K562 treated with DMSO at 1 percent for 24 hours (cell line): ENCODE measurements around the gene HLTF. TPM values are rescaled to one million over a fixed set of nuclear protein-coding genes. Genes with fewer than 3 reads are reported as not detected.

Experiments used
- total RNA-seq: library from RNA; unstranded; fragments of 300-600 nt; gene quantifications from 2 replicates; pipeline ENCODE4 v1.2.3, GENCODE V29; 2022; ENCODE audit warnings: low read depth; ENCODE audit not compliant: insufficient read depth

The HLTF gene, protein sequence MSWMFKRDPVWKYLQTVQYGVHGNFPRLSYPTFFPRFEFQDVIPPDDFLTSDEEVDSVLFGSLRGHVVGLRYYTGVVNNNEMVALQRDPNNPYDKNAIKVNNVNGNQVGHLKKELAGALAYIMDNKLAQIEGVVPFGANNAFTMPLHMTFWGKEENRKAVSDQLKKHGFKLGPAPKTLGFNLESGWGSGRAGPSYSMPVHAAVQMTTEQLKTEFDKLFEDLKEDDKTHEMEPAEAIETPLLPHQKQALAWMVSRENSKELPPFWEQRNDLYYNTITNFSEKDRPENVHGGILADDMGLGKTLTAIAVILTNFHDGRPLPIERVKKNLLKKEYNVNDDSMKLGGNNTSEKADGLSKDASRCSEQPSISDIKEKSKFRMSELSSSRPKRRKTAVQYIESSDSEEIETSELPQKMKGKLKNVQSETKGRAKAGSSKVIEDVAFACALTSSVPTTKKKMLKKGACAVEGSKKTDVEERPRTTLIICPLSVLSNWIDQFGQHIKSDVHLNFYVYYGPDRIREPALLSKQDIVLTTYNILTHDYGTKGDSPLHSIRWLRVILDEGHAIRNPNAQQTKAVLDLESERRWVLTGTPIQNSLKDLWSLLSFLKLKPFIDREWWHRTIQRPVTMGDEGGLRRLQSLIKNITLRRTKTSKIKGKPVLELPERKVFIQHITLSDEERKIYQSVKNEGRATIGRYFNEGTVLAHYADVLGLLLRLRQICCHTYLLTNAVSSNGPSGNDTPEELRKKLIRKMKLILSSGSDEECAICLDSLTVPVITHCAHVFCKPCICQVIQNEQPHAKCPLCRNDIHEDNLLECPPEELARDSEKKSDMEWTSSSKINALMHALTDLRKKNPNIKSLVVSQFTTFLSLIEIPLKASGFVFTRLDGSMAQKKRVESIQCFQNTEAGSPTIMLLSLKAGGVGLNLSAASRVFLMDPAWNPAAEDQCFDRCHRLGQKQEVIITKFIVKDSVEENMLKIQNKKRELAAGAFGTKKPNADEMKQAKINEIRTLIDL
- total RNA-seq, result 25.7 and 29.9 TPM in 2 replicates

DNA sequence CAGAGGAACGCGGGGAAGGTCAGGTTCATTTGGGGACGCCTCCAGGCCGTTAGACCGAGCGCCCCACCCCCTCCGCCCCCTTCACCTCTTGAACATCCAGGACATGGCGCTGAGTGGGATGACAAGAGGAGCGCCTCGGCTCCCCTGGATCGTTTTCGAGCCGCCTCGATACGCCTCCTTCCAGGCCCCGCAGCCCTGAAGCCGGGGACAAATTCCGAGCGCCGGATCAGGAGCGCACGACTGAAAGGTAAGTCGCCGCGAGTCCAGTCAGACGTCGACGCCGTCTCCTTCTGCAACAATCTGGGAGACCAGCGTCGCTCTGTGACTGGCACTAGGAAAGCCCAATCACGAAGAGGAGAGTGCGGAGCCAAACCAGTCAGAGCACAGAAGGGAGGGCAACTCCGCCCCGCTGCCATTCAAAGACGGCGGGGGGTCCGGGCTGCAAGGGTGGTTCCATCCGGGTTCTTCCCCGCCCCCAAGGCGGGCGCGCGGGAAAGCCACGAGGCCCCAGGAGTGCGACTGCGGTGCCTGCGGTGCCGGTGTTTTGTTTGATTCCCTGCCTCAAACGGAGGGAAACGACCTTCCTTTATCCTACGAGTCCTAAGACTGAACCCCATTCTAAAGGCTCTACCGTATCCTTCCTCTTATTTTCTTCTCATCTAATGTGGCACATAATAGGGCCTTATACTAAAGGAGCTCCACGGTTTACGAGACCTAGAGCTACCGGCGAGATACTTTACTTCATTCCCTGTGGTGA is at the start of gene HLTF:
Gene HLTF (minus strand): TSS at position 302 of the 757 bp plus-strand sequence. CDS start 197 bp downstream, at position 105.

DNA sequence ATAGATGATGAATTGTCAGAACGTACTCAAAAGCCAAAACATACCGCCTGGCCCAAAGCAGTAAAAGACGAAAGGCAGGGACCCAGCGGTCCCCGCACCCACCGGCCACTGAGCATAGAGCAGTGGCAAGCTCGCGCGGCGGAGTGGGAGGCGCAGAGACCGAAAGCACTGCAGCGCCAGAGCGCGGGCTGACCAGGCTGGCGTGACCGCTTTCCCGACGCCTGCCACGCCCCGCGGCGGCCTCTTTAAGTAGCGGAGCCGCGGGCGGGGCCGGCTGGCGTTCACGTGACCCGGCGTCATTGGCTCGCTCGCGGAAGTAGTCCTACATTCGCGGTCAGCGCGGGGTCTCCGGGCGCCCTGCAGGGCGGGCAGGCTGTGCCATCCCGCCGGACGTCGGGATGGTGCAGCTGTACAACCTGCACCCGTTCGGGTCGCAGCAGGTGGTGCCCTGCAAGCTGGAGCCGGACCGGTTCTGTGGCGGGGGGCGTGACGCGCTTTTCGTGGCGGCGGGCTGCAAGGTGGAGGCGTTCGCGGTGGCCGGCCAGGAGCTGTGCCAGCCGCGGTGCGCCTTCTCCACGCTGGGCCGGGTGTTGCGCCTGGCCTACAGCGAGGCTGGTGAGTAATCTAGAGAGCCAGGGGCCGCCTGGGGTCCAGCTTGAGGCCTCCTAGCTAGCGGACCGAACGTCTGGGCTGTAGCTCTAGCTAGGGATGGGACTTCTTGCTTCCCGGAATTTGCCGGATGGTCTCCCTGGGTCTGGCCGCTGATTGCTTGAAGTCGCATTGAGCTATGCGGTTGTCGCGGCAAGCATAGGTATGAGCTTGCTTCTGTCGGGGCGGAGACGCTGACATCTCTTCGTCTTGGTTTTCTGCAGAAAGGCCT is 43.2 kb upstream of the HLTF start, which contains the start of gene HPS3:
Gene HPS3 (plus strand): TSS at position 313 of the 880 bp plus-strand sequence. CDS start 86 bp downstream, at position 399.

DNA sequence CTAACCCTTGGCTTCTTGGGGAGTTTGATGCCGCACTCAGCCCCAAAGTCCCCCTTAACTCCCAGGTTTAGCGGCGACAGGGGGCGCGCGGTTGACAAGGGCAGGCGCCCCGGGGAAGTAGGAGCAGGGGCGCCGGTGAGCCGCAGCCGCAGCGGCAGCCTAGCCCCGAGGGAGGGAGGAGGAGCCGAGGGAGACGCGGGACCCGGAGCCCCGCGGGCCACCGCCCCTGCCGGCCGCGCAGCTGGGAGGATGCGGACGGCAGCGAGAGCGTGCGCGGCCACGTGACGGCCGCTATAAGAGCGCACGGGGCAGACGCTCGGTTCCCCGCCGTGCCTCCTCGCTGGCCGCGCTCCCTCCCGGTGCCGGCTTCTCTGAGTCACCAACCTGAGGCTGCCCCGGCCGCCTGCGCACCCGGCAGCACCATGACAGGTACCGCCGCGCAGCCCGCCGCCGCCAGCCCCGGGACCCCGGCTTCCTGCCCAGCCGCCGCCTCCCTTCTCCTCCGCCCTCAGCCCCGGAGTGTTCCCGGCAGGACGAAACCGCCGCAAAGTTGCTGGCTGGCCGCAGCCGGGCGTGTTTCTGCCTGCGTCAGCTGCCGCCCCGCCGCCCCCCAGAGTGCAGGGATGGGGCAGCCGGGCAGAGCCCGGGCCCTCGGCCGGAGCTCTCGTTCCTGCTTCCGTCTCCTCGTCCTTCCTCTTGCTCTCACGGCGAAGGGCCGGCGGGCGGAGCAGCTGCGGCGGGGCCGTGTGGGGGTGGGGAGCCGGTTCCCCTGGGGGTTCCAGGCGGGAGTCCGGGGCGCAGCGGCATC is 94.9 kb downstream of the HLTF start, which contains the start of gene GYG1:
Gene GYG1 (plus strand): TSS at position 322 of the 808 bp plus-strand sequence. CDS start 101 bp downstream, at position 423.

Other genes with a start within 250 kb of the HLTF start
- gene CPA3, start 221.2 kb downstream of the HLTF start, total RNA-seq, result not detected in 2 replicates
- gene GYG1, start 95.0 kb downstream of the HLTF start, total RNA-seq, result 14.5 and 16.6 TPM in 2 replicates
- 9.1 and 10.4 TPM in 2 replicates for gene HPS3, start 43.1 kb upstream of the HLTF start, total RNA-seq
- not detected in 2 replicates for gene CP, start 135.3 kb upstream of the HLTF start, total RNA-seq
- gene TM4SF18, start 247.1 kb upstream of the HLTF start, total RNA-seq, result not detected in 2 replicates